Measurements from ENCODE around the gene ATAD3B.
"Not testable (repeated sequence)": the region's sequence is repeated elsewhere in the genome, so short reads cannot be mapped to it uniquely, and the experiment has no call there.

Gene ATAD3B

DNA sequence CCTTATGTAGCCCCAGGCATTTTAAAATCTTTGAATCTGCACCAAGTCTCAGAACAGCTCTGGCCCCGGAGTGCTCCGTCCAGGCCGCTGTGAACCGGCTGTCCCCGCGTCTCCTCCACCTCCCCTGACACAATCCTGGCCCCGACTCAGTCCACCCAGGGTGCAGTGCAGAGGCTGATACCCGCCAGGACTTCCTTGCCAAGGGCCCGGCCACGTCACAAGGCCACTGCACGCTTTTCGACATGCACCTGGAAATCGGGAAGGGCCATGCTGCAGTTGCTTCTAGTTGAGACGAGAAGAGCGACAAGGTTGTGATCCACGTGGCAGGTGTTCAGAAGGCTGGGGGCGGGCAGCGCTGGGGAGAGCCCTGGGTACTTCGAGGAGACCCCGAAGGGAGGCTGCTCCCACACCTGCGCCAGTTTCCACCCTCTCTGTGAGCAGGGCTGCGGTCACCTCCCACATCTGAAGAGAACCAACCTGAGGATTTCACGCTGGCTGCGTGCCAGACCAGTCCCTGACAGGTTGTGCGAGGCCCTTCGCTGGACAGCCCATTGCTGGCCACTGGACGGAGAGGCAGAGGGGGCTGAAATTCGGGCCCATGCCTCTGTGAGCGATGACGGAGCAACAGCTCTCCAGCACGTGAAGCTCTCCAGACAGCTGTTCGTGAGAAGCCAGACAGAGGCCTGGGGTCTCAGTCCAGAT lies 29.3 kb upstream of the ATAD3B start:
- Histone ChIP-seq H3K9ac (ENCODE audit: low read length) (no peak overlapping the region), H4K5ac (ENCODE audit: low read length) (no peak overlapping the region), H3K27me3 (ENCODE audit: insufficient read depth, low read length, poor library complexity) (no peaks in the 10 kb centered on the region), H3K4me3 (ENCODE audit: low read length) (no peak overlapping the region), H3K36me3 (ENCODE audit: control insufficient read depth, insufficient read depth, low read length) (no peaks in the 10 kb centered on the region), H3K4me2 (ENCODE audit: low read length) (no peak overlapping the region), H2BK15ac (replicated peaks; ENCODE audit: low read depth) (no peak overlapping the region), H2BK120ac (ENCODE audit: low read depth, low read length) (no peak overlapping the region), H3K4ac (ENCODE audit: low read depth, low read length) (no peak overlapping the region), H3K4me1 (ENCODE audit: control insufficient read depth, low read depth, low read length) (no peaks in the 10 kb centered on the region), H3K56ac (ENCODE audit: low read length) (no peak overlapping the region), H4K8ac (ENCODE audit: low read depth, low read length) (no peak overlapping the region), H3K18ac (ENCODE audit: low read length) (no peak overlapping the region), H2AK5ac (ENCODE audit: low read length) (no peak overlapping the region), H3K79me1 (ENCODE audit: low read length) (no peaks in the 10 kb centered on the region), H2BK5ac (ENCODE audit: low read length) (no peak overlapping the region), H3K23ac (ENCODE audit: low read length) (no peak overlapping the region), H3K79me2 (ENCODE audit: control insufficient read depth, insufficient read depth, low read length) (peaks cover 5% of the 10 kb centered on the region), H3K27ac (ENCODE audit: low read depth, low read length) (no peak overlapping the region)
- no CpG with 5 or more reads among the region's 32 CpGs for WGBS (ENCODE audit: extremely low coverage, insufficient coverage, low lambda C conversion rate)
- no peak for DNase-seq

- H2BK120ac ChIP-seq (ENCODE audit: low read depth, low read length); H3K36me3 ChIP-seq (ENCODE audit: control insufficient read depth, insufficient read depth, low read length); H2BK15ac ChIP-seq (replicated peaks; ENCODE audit: low read depth); H4K5ac ChIP-seq (ENCODE audit: low read length); H2BK5ac ChIP-seq (ENCODE audit: low read length); H4K8ac ChIP-seq (ENCODE audit: low read depth, low read length); H3K9ac ChIP-seq (ENCODE audit: low read length); H3K27me3 ChIP-seq (ENCODE audit: insufficient read depth, low read length, poor library complexity); H3K4me3 ChIP-seq (ENCODE audit: low read length); H3K4me2 ChIP-seq (ENCODE audit: low read length); H3K4ac ChIP-seq (ENCODE audit: low read depth, low read length); H3K23ac ChIP-seq (ENCODE audit: low read length); H3K79me2 ChIP-seq (ENCODE audit: control insufficient read depth, insufficient read depth, low read length); H3K18ac ChIP-seq (ENCODE audit: low read length); H3K27ac ChIP-seq (ENCODE audit: low read depth, low read length); H3K79me1 ChIP-seq (ENCODE audit: low read length); H3K56ac ChIP-seq (ENCODE audit: low read length); H2AK5ac ChIP-seq (ENCODE audit: low read length); DNase-seq; H3K4me1 ChIP-seq (ENCODE audit: control insufficient read depth, low read depth, low read length): not testable (repeated sequence)
- WGBS (ENCODE audit: extremely low coverage, insufficient coverage, low lambda C conversion rate) = no CpG with 5 or more reads among the region's 19 CpGs
Observed at GRCh38 chr1:1446631-1447030, 24.9 kb upstream of the ATAD3B start.

- Histone ChIP-seq H3K4ac (ENCODE audit: low read depth, low read length) (no peak within 1 kb of the TSS), H4K5ac (ENCODE audit: low read length) (no peak within 1 kb of the TSS), H2AK5ac (ENCODE audit: low read length) (no peak within 1 kb of the TSS), H3K27me3 (ENCODE audit: insufficient read depth, low read length, poor library complexity) (no peaks in the 10 kb centered on the region), H2BK120ac (ENCODE audit: low read depth, low read length) (no peak within 1 kb of the TSS), H3K27ac (ENCODE audit: low read depth, low read length) (no peak within 1 kb of the TSS), H4K8ac (ENCODE audit: low read depth, low read length) (no peak within 1 kb of the TSS), H3K9ac (ENCODE audit: low read length) (no peak within 1 kb of the TSS), H3K4me3 (ENCODE audit: low read length) (no peak within 1 kb of the TSS), H3K79me1 (ENCODE audit: low read length) (no peaks in the 10 kb centered on the region), H3K23ac (ENCODE audit: low read length) (no peak within 1 kb of the TSS), H3K36me3 (ENCODE audit: control insufficient read depth, insufficient read depth, low read length) (no peaks in the 10 kb centered on the region), H3K4me1 (ENCODE audit: control insufficient read depth, low read depth, low read length) (no peaks in the 10 kb centered on the region), H3K56ac (ENCODE audit: low read length) (no peak within 1 kb of the TSS), H3K79me2 (ENCODE audit: control insufficient read depth, insufficient read depth, low read length) (no peaks in the 10 kb centered on the region), H2BK5ac (ENCODE audit: low read length) (no peak within 1 kb of the TSS), H2BK15ac (replicated peaks; ENCODE audit: low read depth) (no peak within 1 kb of the TSS), H3K4me2 (ENCODE audit: low read length) (no peak within 1 kb of the TSS), H3K18ac (ENCODE audit: low read length) (no peak within 1 kb of the TSS)
- DNase-seq = no peak
- WGBS (ENCODE audit: extremely low coverage, insufficient coverage, low lambda C conversion rate) = no CpG with 5 or more reads among the region's 6 CpGs
Observed at GRCh38 chr1:1449099-1449739, 22.3 kb upstream of the ATAD3B start, which contains the start of gene ATAD3C. Gene ATAD3C, plus strand, starts transcription at chr1:1449689. Its CDS starts 995 bp downstream, at chr1:1450684.

DNA sequence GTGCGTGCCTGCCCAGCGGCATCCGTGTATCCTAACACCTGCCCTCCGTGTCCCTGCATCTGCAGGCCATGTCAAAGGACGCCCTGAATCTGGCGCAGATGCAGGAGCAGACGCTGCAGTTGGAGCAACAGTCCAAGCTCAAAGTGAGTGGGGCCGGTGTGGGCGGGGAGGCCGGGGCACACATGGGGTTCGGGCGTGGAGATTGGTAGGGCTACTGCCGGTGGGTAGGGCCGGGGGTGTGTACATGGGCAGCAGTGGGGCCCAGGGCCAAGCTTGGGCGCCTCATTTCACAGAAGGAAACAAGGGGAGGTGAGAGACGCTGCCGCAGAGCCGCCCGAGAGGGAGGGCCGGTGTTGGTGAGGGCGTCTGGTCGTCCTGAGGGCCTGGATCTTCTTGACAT lies 20.9 kb upstream of the ATAD3B start:
- not testable (repeated sequence) for H3K56ac ChIP-seq (ENCODE audit: low read length); H3K36me3 ChIP-seq (ENCODE audit: control insufficient read depth, insufficient read depth, low read length); H3K4ac ChIP-seq (ENCODE audit: low read depth, low read length); H3K4me2 ChIP-seq (ENCODE audit: low read length); H2AK5ac ChIP-seq (ENCODE audit: low read length); H4K5ac ChIP-seq (ENCODE audit: low read length); H3K9ac ChIP-seq (ENCODE audit: low read length); H3K79me2 ChIP-seq (ENCODE audit: control insufficient read depth, insufficient read depth, low read length); H2BK5ac ChIP-seq (ENCODE audit: low read length); H3K4me1 ChIP-seq (ENCODE audit: control insufficient read depth, low read depth, low read length); H3K4me3 ChIP-seq (ENCODE audit: low read length); H3K79me1 ChIP-seq (ENCODE audit: low read length); DNase-seq; H2BK120ac ChIP-seq (ENCODE audit: low read depth, low read length); H3K27ac ChIP-seq (ENCODE audit: low read depth, low read length); H4K8ac ChIP-seq (ENCODE audit: low read depth, low read length); H3K18ac ChIP-seq (ENCODE audit: low read length); H3K23ac ChIP-seq (ENCODE audit: low read length); H2BK15ac ChIP-seq (replicated peaks; ENCODE audit: low read depth); H3K27me3 ChIP-seq (ENCODE audit: insufficient read depth, low read length, poor library complexity)
- no CpG with 5 or more reads among the region's 22 CpGs for WGBS (ENCODE audit: extremely low coverage, insufficient coverage, low lambda C conversion rate)

GRCh38 chr1:1451696-1452364 lies 19.7 kb upstream of the ATAD3B start:
- no peak overlapping the region for H4K5ac ChIP-seq (ENCODE audit: low read length)
- H4K8ac ChIP-seq (ENCODE audit: low read depth, low read length) = no peak overlapping the region
- H2AK5ac ChIP-seq (ENCODE audit: low read length) = no peak overlapping the region
- H2BK15ac ChIP-seq (replicated peaks; ENCODE audit: low read depth) = no peak overlapping the region
- H3K27ac ChIP-seq (ENCODE audit: low read depth, low read length) = no peak overlapping the region
- H3K9ac ChIP-seq (ENCODE audit: low read length) = no peak overlapping the region
- no peaks in the 10 kb centered on the region for H3K27me3 ChIP-seq (ENCODE audit: insufficient read depth, low read length, poor library complexity)
- no peak overlapping the region for H2BK5ac ChIP-seq (ENCODE audit: low read length)
- H3K23ac ChIP-seq (ENCODE audit: low read length) = no peak overlapping the region
- no peak overlapping the region for H3K4ac ChIP-seq (ENCODE audit: low read depth, low read length)
- no peak for DNase-seq
- H3K36me3 ChIP-seq (ENCODE audit: control insufficient read depth, insufficient read depth, low read length) = no peaks in the 10 kb centered on the region
- no peak overlapping the region for H2BK120ac ChIP-seq (ENCODE audit: low read depth, low read length)
- no CpG with 5 or more reads among the region's 26 CpGs for WGBS (ENCODE audit: extremely low coverage, insufficient coverage, low lambda C conversion rate)
- H3K79me1 ChIP-seq (ENCODE audit: low read length) = no peaks in the 10 kb centered on the region
- H3K18ac ChIP-seq (ENCODE audit: low read length) = no peak overlapping the region
- H3K4me3 ChIP-seq (ENCODE audit: low read length) = no peak overlapping the region
- H3K4me2 ChIP-seq (ENCODE audit: low read length) = no peak overlapping the region
- H3K56ac ChIP-seq (ENCODE audit: low read length) = no peak overlapping the region
- no peaks in the 10 kb centered on the region for H3K4me1 ChIP-seq (ENCODE audit: control insufficient read depth, low read depth, low read length)
- H3K79me2 ChIP-seq (ENCODE audit: control insufficient read depth, insufficient read depth, low read length) = no peaks in the 10 kb centered on the region

Data from mesendoderm (in vitro differentiated cells).